ENCODE data around the gene SLC30A7. TPM values are rescaled to one million over a fixed set of nuclear protein-coding genes. Genes with fewer than 3 reads are reported as not detected.

Gene SLC30A7
- total and polyA plus RNA-seq, 9 donors = 7.0 to 18.4 (median 9.0) TPM

GRCh38 chr1:100998426-100998825 is 102.5 kb downstream of the SLC30A7 start:
- H3K4me1 ChIP-seq (ENCODE audit: control insufficient read depth, insufficient read depth, low read length) = no peaks in the 10 kb centered on the region
- no peak for DNase-seq
- H3K9me3 ChIP-seq (replicated peaks; ENCODE audit: control insufficient read depth, low read depth, low read length) = no peaks in the 10 kb centered on the region
- no peak overlapping the region for H3K4me3 ChIP-seq (ENCODE audit: low read length)
- H3K27ac ChIP-seq (ENCODE audit: low read length) = no peak overlapping the region
- no peaks in the 10 kb centered on the region for H3K27me3 ChIP-seq (ENCODE audit: control insufficient read depth, insufficient read depth, low read length)
- peaks cover 6% of the 10 kb centered on the region for H3K36me3 ChIP-seq (ENCODE audit: control insufficient read depth, insufficient read depth, low read length)
- no CpG with 5 or more reads among the region's 1 CpG for WGBS (ENCODE audit: insufficient coverage)

GRCh38 chr1:101000131-101000873 is 104.4 kb downstream of the SLC30A7 start:
- no peak for DNase-seq
- Histone ChIP-seq H3K4me3 (ENCODE audit: low read length) (no peak overlapping the region), H3K36me3 (ENCODE audit: control insufficient read depth, insufficient read depth, low read length) (peaks cover 6% of the 10 kb centered on the region), H3K4me1 (ENCODE audit: control insufficient read depth, insufficient read depth, low read length) (no peaks in the 10 kb centered on the region), H3K9me3 (replicated peaks; ENCODE audit: control insufficient read depth, low read depth, low read length) (no peaks in the 10 kb centered on the region), H3K27ac (ENCODE audit: low read length) (no peak overlapping the region), H3K27me3 (ENCODE audit: control insufficient read depth, insufficient read depth, low read length) (no peaks in the 10 kb centered on the region)
- whole genome bisulfite sequencing (ENCODE audit: insufficient coverage) = no CpG with 5 or more reads among the region's 2 CpGs

- Histone ChIP-seq H3K27ac (ENCODE audit: low read length) (no peak overlapping the region), H3K4me1 (ENCODE audit: control insufficient read depth, insufficient read depth, low read length) (no peaks in the 10 kb centered on the region), H3K9me3 (replicated peaks; ENCODE audit: control insufficient read depth, low read depth, low read length) (no peaks in the 10 kb centered on the region), H3K27me3 (ENCODE audit: control insufficient read depth, insufficient read depth, low read length) (no peaks in the 10 kb centered on the region), H3K36me3 (ENCODE audit: control insufficient read depth, insufficient read depth, low read length) (peaks cover 6% of the 10 kb centered on the region), H3K4me3 (ENCODE audit: low read length) (no peak overlapping the region)
- no peak for DNase-seq
- WGBS (ENCODE audit: insufficient coverage) = no CpG with 5 or more reads among the region's 2 CpGs
Measured at GRCh38 chr1:101002551-101002950, 106.7 kb downstream of the SLC30A7 start.

- WGBS (ENCODE audit: insufficient coverage) = no CpG with 5 or more reads among the region's 1 CpG
- Histone ChIP-seq H3K27me3 (ENCODE audit: control insufficient read depth, insufficient read depth, low read length) (no peaks in the 10 kb centered on the region), H3K9me3 (replicated peaks; ENCODE audit: control insufficient read depth, low read depth, low read length) (no peaks in the 10 kb centered on the region), H3K4me1 (ENCODE audit: control insufficient read depth, insufficient read depth, low read length) (no peaks in the 10 kb centered on the region), H3K36me3 (ENCODE audit: control insufficient read depth, insufficient read depth, low read length) (peaks cover 4% of the 10 kb centered on the region), H3K27ac (ENCODE audit: low read length) (no peak overlapping the region), H3K4me3 (ENCODE audit: low read length) (no peak overlapping the region)
- DNase-seq = no peak
Measured at GRCh38 chr1:101003012-101003650, 107.2 kb downstream of the SLC30A7 start.

GRCh38 chr1:101004061-101004460 is 108.2 kb downstream of the SLC30A7 start:
- no peaks in the 10 kb centered on the region for H3K36me3 ChIP-seq (ENCODE audit: control insufficient read depth, insufficient read depth, low read length)
- DNase-seq = no peak
- H3K9me3 ChIP-seq (replicated peaks; ENCODE audit: control insufficient read depth, low read depth, low read length) = no peaks in the 10 kb centered on the region
- H3K4me1 ChIP-seq (ENCODE audit: control insufficient read depth, insufficient read depth, low read length) = no peaks in the 10 kb centered on the region
- no CpG with 5 or more reads among the region's 1 CpG for WGBS (ENCODE audit: insufficient coverage)
- H3K4me3 ChIP-seq (ENCODE audit: low read length) = no peak overlapping the region
- no peaks in the 10 kb centered on the region for H3K27me3 ChIP-seq (ENCODE audit: control insufficient read depth, insufficient read depth, low read length)
- no peak overlapping the region for H3K27ac ChIP-seq (ENCODE audit: low read length)

- no peak for DNase-seq
- Histone ChIP-seq H3K27me3 (ENCODE audit: control insufficient read depth, insufficient read depth, low read length) (no peaks in the 10 kb centered on the region), H3K9me3 (replicated peaks; ENCODE audit: control insufficient read depth, low read depth, low read length) (no peaks in the 10 kb centered on the region), H3K27ac (ENCODE audit: low read length) (no peak overlapping the region), H3K4me1 (ENCODE audit: control insufficient read depth, insufficient read depth, low read length) (no peaks in the 10 kb centered on the region), H3K36me3 (ENCODE audit: control insufficient read depth, insufficient read depth, low read length) (no peaks in the 10 kb centered on the region), H3K4me3 (ENCODE audit: low read length) (no peak overlapping the region)
- WGBS (ENCODE audit: insufficient coverage) = no CpG with 5 or more reads among the region's 3 CpGs
Measured at GRCh38 chr1:101004670-101005069, 108.8 kb downstream of the SLC30A7 start.

- Histone ChIP-seq H3K27me3 (ENCODE audit: control insufficient read depth, insufficient read depth, low read length) (no peaks in the 10 kb centered on the region), H3K27ac (ENCODE audit: low read length) (no peak overlapping the region), H3K36me3 (ENCODE audit: control insufficient read depth, insufficient read depth, low read length) (no peaks in the 10 kb centered on the region), H3K9me3 (replicated peaks; ENCODE audit: control insufficient read depth, low read depth, low read length) (no peaks in the 10 kb centered on the region), H3K4me1 (ENCODE audit: control insufficient read depth, insufficient read depth, low read length) (no peaks in the 10 kb centered on the region), H3K4me3 (ENCODE audit: low read length) (no peak overlapping the region)
- no peak for DNase-seq
- no CpG with 5 or more reads among the region's 1 CpG for WGBS (ENCODE audit: insufficient coverage)
Measured at GRCh38 chr1:101005183-101005582, 109.3 kb downstream of the SLC30A7 start.

GRCh38 chr1:101005871-101006270 is 110.0 kb downstream of the SLC30A7 start:
- no peaks in the 10 kb centered on the region for H3K4me1 ChIP-seq (ENCODE audit: control insufficient read depth, insufficient read depth, low read length)
- H3K36me3 ChIP-seq (ENCODE audit: control insufficient read depth, insufficient read depth, low read length) = no peaks in the 10 kb centered on the region
- DNase-seq = no peak
- WGBS (ENCODE audit: insufficient coverage) = no CpG with 5 or more reads among the region's 4 CpGs
- no peaks in the 10 kb centered on the region for H3K9me3 ChIP-seq (replicated peaks; ENCODE audit: control insufficient read depth, low read depth, low read length)
- H3K27me3 ChIP-seq (ENCODE audit: control insufficient read depth, insufficient read depth, low read length) = no peaks in the 10 kb centered on the region
- H3K27ac ChIP-seq (ENCODE audit: low read length) = no peak overlapping the region
- no peak overlapping the region for H3K4me3 ChIP-seq (ENCODE audit: low read length)

- no CpG with 5 or more reads among the region's 2 CpGs for WGBS (ENCODE audit: insufficient coverage)
- Histone ChIP-seq H3K4me1 (ENCODE audit: control insufficient read depth, insufficient read depth, low read length) (no peaks in the 10 kb centered on the region), H3K36me3 (ENCODE audit: control insufficient read depth, insufficient read depth, low read length) (no peaks in the 10 kb centered on the region), H3K27me3 (ENCODE audit: control insufficient read depth, insufficient read depth, low read length) (no peaks in the 10 kb centered on the region), H3K9me3 (replicated peaks; ENCODE audit: control insufficient read depth, low read depth, low read length) (no peaks in the 10 kb centered on the region), H3K4me3 (ENCODE audit: low read length) (no peak overlapping the region), H3K27ac (ENCODE audit: low read length) (no peak overlapping the region)
- no peak for DNase-seq
Measured at GRCh38 chr1:101006553-101006952, 110.7 kb downstream of the SLC30A7 start.

GRCh38 chr1:101008229-101008834 is 112.4 kb downstream of the SLC30A7 start:
- H3K27ac ChIP-seq (ENCODE audit: low read length) = no peak overlapping the region
- no peak overlapping the region for H3K4me3 ChIP-seq (ENCODE audit: low read length)
- no peaks in the 10 kb centered on the region for H3K36me3 ChIP-seq (ENCODE audit: control insufficient read depth, insufficient read depth, low read length)
- no peak for DNase-seq
- no peaks in the 10 kb centered on the region for H3K4me1 ChIP-seq (ENCODE audit: control insufficient read depth, insufficient read depth, low read length)
- no peaks in the 10 kb centered on the region for H3K9me3 ChIP-seq (replicated peaks; ENCODE audit: control insufficient read depth, low read depth, low read length)
- no peaks in the 10 kb centered on the region for H3K27me3 ChIP-seq (ENCODE audit: control insufficient read depth, insufficient read depth, low read length)
- WGBS (ENCODE audit: insufficient coverage) = 75% methylated on average over 1 of the region's 3 CpGs

All from muscle of leg (tissue), 11 donors.